Measurements from ENCODE around the gene MAP7D1.

DNA sequence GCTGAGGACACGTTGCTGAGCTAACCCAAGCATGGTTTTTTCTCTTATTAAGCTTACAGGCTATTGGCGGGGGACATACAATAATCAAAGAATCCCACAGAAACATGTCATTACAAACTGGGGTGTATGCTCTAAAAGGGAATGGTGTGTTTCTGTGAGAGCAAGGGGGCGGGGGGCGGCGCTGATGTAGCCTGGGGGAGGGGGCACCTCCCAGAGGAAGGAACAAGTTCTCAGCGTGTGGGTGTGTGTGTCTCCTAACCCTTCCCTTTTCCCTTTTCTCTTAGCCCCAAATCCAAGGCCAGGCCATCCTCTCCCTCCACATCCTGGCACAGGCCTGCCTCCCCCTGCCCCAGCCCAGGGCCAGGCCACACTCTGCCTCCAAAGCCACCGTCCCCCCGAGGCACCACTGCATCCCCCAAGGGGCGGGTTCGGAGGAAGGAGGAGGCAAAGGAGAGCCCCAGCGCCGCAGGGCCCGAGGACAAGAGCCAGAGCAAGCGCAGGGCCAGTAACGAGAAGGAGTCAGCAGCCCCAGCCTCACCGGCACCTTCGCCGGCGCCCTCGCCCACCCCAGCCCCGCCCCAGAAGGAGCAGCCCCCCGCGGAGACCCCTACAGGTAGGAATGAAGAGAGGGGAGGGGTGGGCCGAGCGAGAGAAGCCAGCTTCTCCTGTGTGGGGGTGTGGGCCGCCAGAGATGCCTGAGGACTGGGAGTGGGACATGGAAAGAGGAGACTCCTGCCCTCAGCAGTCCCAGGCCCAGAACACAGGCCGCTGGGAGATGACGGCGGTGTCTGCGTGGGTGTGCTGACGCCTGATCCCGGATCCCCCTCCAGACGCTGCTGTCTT is 21.9 kb downstream of the MAP7D1 start:
- TF ChIP-seq, protein P1, sequence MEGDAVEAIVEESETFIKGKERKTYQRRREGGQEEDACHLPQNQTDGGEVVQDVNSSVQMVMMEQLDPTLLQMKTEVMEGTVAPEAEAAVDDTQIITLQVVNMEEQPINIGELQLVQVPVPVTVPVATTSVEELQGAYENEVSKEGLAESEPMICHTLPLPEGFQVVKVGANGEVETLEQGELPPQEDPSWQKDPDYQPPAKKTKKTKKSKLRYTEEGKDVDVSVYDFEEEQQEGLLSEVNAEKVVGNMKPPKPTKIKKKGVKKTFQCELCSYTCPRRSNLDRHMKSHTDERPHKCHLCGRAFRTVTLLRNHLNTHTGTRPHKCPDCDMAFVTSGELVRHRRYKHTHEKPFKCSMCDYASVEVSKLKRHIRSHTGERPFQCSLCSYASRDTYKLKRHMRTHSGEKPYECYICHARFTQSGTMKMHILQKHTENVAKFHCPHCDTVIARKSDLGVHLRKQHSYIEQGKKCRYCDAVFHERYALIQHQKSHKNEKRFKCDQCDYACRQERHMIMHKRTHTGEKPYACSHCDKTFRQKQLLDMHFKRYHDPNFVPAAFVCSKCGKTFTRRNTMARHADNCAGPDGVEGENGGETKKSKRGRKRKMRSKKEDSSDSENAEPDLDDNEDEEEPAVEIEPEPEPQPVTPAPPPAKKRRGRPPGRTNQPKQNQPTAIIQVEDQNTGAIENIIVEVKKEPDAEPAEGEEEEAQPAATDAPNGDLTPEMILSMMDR (conservative IDR thresholded peaks at IDR 0.05): no peak
- TF ChIP-seq EZH2 (IDR thresholded peaks at IDR 0.05; ENCODE audit: low read depth): no peak

Data from PC-9 (cell line).